BE2C (cell line): ENCODE results near the gene ATMIN.

Experiments used
- DNase-seq: peaks from one replicate; pipeline ENCODE4 v3.0.0-alpha.2; 2020
- H3K27me3 ChIP-seq: fragments of 250-450 bp; sonication (Bioruptor Pico); 2 replicates; pipeline ENCODE4 v1.5.1; 2020; ENCODE audit warnings: mild to moderate bottlenecking
- H3K36me3 ChIP-seq: fragments of 250-450 bp; sonication (Bioruptor Pico); 2 replicates; pipeline ENCODE4 v1.5.1; 2020; ENCODE audit warnings: mild to moderate bottlenecking
- H3K4me1 ChIP-seq: fragments of 250-450 bp; sonication (Bioruptor Pico); 2 replicates; pipeline ENCODE4 v1.5.1; 2020
- H3K4me3 ChIP-seq: 2 replicates; pipeline ENCODE4 v1.5.1; 2011; ENCODE audit warnings: low read depth, low read length
- H3K9me3 ChIP-seq: fragments of 250-450 bp; sonication (Bioruptor Pico); 2 replicates; pipeline ENCODE4 v1.5.1; 2020
- TF ChIP-seq, protein P1 (sequence below): IDR thresholded peaks from 2 replicates; pipeline ENCODE4 v1.5.1; 2012; ENCODE audit warnings: mild to moderate bottlenecking, low read depth, low read length

ATMIN gene

DNA sequence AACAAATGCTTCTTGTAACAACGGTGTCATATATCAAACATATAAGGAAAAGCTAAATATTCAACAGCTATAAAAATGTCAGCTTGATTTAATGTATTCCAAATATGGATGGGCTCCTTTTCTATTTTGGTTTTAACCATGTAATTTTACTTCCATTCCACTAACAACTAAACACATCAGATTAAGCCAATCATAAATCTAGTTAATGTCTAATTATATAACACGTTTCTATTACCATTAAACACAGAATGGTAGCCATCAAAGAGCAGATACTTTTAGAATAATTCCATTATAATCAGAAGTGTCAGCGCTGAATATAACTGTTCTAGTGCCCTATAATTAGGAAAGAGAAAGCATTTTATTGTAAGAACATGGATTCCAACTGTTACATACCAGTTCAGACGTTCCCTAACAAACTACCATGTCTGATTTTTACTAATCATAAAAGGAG is 38.9 kb upstream of the ATMIN start:
- no peaks in the 10 kb centered on the region for H3K4me1 ChIP-seq
- no peak overlapping the region for H3K4me3 ChIP-seq
- H3K27me3 ChIP-seq, result no peaks in the 10 kb centered on the region
- no peaks in the 10 kb centered on the region; the same call in 1 of the 2 replicates for H3K36me3 ChIP-seq
- TF ChIP-seq, protein P1, sequence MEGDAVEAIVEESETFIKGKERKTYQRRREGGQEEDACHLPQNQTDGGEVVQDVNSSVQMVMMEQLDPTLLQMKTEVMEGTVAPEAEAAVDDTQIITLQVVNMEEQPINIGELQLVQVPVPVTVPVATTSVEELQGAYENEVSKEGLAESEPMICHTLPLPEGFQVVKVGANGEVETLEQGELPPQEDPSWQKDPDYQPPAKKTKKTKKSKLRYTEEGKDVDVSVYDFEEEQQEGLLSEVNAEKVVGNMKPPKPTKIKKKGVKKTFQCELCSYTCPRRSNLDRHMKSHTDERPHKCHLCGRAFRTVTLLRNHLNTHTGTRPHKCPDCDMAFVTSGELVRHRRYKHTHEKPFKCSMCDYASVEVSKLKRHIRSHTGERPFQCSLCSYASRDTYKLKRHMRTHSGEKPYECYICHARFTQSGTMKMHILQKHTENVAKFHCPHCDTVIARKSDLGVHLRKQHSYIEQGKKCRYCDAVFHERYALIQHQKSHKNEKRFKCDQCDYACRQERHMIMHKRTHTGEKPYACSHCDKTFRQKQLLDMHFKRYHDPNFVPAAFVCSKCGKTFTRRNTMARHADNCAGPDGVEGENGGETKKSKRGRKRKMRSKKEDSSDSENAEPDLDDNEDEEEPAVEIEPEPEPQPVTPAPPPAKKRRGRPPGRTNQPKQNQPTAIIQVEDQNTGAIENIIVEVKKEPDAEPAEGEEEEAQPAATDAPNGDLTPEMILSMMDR, result no peak
- no peaks in the 10 kb centered on the region for H3K9me3 ChIP-seq
- no peak for DNase-seq

DNA sequence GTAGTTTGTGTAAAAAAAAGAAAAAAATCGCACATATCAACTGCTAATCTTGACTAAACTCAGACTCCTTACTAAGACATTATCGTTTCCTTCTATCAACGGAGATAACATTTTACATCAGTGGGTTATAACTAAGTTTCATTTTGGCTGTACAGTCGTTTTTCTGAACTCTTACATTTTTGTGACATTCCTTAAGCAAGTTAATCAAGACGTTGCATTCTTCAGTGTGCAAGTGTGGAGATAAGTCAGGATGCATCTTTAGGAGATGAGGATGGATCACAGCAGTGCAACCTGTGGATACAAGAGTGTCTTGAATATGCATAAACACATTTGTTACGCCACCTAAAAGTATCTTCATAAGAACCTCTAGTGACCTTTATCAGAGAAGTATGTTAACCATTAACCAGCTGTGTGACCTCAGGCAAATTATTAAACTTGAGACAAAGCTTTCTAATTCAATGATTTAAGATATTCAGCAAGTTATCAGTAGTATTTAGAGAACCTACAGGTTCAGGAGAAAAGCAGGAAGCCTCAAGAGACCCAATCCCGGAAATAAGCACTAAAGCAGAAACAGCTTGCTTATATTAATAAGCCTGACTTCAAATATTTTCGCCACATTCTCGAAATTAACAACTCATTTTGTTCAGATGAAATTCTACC is 38.4 kb upstream of the ATMIN start:
- Histone ChIP-seq H3K27me3 (no peaks in the 10 kb centered on the region), H3K4me3 (no peak overlapping the region), H3K4me1 (no peaks in the 10 kb centered on the region), H3K36me3 (no peaks in the 10 kb centered on the region; the same call in 1 of the 2 replicates), H3K9me3 (no peaks in the 10 kb centered on the region)
- TF ChIP-seq, protein P1, result no peak
- DNase-seq, result no peak

GRCh38 chr16:80997964-80998620 is 37.5 kb upstream of the ATMIN start:
- TF ChIP-seq, protein P1, result no peak
- no peaks in the 10 kb centered on the region for H3K4me1 ChIP-seq
- no peaks in the 10 kb centered on the region for H3K9me3 ChIP-seq
- H3K36me3 ChIP-seq, result no peaks in the 10 kb centered on the region; the same call in 1 of the 2 replicates
- no peaks in the 10 kb centered on the region for H3K27me3 ChIP-seq
- no peak for DNase-seq
- H3K4me3 ChIP-seq, result no peak overlapping the region

GRCh38 chr16:81000873-81001272 is 34.8 kb upstream of the ATMIN start:
- Histone ChIP-seq H3K4me1 (no peaks in the 10 kb centered on the region), H3K9me3 (no peaks in the 10 kb centered on the region), H3K36me3 (no peaks in the 10 kb centered on the region; the same call in 1 of the 2 replicates), H3K4me3 (no peak overlapping the region), H3K27me3 (no peaks in the 10 kb centered on the region)
- DNase-seq, result no peak
- TF ChIP-seq, protein P1, result no peak

GRCh38 chr16:81001330-81001729 is 34.3 kb upstream of the ATMIN start:
- Histone ChIP-seq H3K4me3 (no peak overlapping the region), H3K36me3 (no peaks in the 10 kb centered on the region; the same call in none of the 2 replicates), H3K27me3 (no peaks in the 10 kb centered on the region), H3K9me3 (no peaks in the 10 kb centered on the region), H3K4me1 (no peaks in the 10 kb centered on the region)
- TF ChIP-seq, protein P1, result no peak
- DNase-seq, result no peak

DNA sequence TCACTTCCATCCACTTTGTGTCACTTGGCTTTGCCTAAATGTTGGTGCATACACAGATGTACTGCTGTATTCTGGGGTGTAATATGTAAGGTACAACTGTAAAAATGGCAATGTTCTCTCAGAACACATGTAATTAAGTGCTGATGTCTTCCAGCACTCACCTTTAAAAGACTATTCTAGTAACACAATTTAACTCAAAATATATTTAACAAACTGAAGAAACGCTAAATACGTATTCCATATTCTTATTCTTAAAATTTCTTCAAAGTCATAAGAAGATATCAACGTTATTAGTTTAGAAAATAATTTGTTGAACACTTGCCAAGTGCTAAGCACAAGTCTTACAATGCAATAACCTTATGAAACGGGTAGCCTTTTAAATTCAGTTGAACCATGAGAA is 32.6 kb upstream of the ATMIN start:
- Histone ChIP-seq H3K4me3 (no peak overlapping the region), H3K27me3 (no peaks in the 10 kb centered on the region), H3K36me3 (no peaks in the 10 kb centered on the region; the same call in none of the 2 replicates), H3K4me1 (no peaks in the 10 kb centered on the region), H3K9me3 (no peaks in the 10 kb centered on the region)
- no peak for DNase-seq
- TF ChIP-seq, protein P1, result no peak
